Measurements from ENCODE around the gene INSR. TPM values are rescaled to one million over a fixed set of nuclear protein-coding genes. Genes with fewer than 3 reads are reported as not detected.

The INSR gene
- total and polyA plus RNA-seq, 2 donors (not counting 3 experiments of a cell fraction or from before 2014, with no cell fraction given): 4.9 to 19.5 TPM

GRCh38 chr19:7068599-7068998, 225.6 kb downstream of the INSR start:
- no TSS peak for BruUV-seq (replicated peaks)
- intact Hi-C loops (cut with micrococcal nuclease): no loop called here
- Histone ChIP-seq H3K4me3 (replicated peaks in 1 of 3; ENCODE audit: insufficient read depth in 1 of 3, low read depth in 1 of 3, low read length in 3 of 3) (no peak overlapping the region), H3K27ac (ENCODE audit: insufficient read depth, low read depth, low read length) (no peak overlapping the region), H3K9me1 (replicated peaks; ENCODE audit: control insufficient read depth, extremely low read depth, insufficient read depth, low read length) (no peaks in the 10 kb centered on the region), H3K4me1 (ENCODE audit: control insufficient read depth, extremely low read depth, insufficient read depth, low read length) (peaks cover 7% of the 10 kb centered on the region), H4K20me1 (replicated peaks; ENCODE audit: control insufficient read depth, extremely low read depth, insufficient read depth, low read length) (no peaks in the 10 kb centered on the region), H3K79me2 (ENCODE audit: control insufficient read depth, insufficient read depth, low read length) (peaks cover 9% of the 10 kb centered on the region), H3K27me3 (ENCODE audit: control insufficient read depth in 2 of 2, insufficient read depth in 2 of 2, low read length in 2 of 2) (no peaks in the 10 kb centered on the region), H3K4me2 (ENCODE audit: insufficient read depth, low read length) (peak overlapping the region; percentile 16), H3K9me3 (replicated peaks; ENCODE audit: control insufficient read depth, insufficient read depth, low read length) (no peaks in the 10 kb centered on the region), H3K9ac (replicated peaks; ENCODE audit: extremely low read depth, insufficient read depth, low read length) (no peak overlapping the region), H3K36me3 (ENCODE audit: control insufficient read depth in 2 of 2, extremely low read depth in 1 of 2, insufficient read depth in 2 of 2, low read length in 2 of 2) (peaks cover 6 to 8% of the 10 kb centered on the region in 2 experiments), H2AFZ (ENCODE audit: low read depth, low read length) (peak overlapping the region; percentile 70)
- FAIRE-seq (peak; percentile 55), DNase-seq (ENCODE audit: low read depth, low spot score) (no peak)
- dilution Hi-C loops (cut with MboI; ENCODE audit: extremely low pct_ligation_motif_present, low sequenced_read_pairs): no loop called here
- TF ChIP-seq CTCF (IDR thresholded peaks at IDR 0.05; ENCODE audit: extremely low read depth in 1 of 2, insufficient read depth in 1 of 2, low read depth in 1 of 2, low read length in 2 of 2) (no peak), POLR2A (IDR thresholded peaks at IDR 0.05; ENCODE audit: low read depth, low read length) (no peak), FOS (IDR thresholded peaks at IDR 0.05; ENCODE audit: borderline replicate concordance, insufficient read depth, low read length) (no peak), POLR2AphosphoS5 (IDR thresholded peaks at IDR 0.05; ENCODE audit: insufficient read depth, low read depth, low read length) (no peak), MYC (IDR thresholded peaks at IDR 0.05; ENCODE audit: low read depth, low read length) (no peak), GATA2 (IDR thresholded peaks at IDR 0.05; ENCODE audit: insufficient read depth, insufficient read length, low read depth, low read length) (no peak)
- POLR2A ChIA-PET: interaction anchor here (0.5 to 1.8 kb wide), 2 partner anchors 31 to 422 kb away, joined by 7 to 15 read pairs; no protein-coding TSS in a partner anchor
- CTCF ChIA-PET: interaction anchor here (1.0 to 1.2 kb wide), 2 partner anchors 31 to 34 kb away, joined by 6 to 7 read pairs; no protein-coding TSS in a partner anchor

- Histone ChIP-seq H3K9ac (replicated peaks; ENCODE audit: extremely low read depth, insufficient read depth, low read length) (no peak overlapping the region), H3K4me2 (ENCODE audit: insufficient read depth, low read length) (no peak overlapping the region), H3K79me2 (ENCODE audit: control insufficient read depth, insufficient read depth, low read length) (peaks cover 9% of the 10 kb centered on the region), H3K36me3 (ENCODE audit: control insufficient read depth in 2 of 2, extremely low read depth in 1 of 2, insufficient read depth in 2 of 2, low read length in 2 of 2) (peaks cover 2 to 6% of the 10 kb centered on the region in 2 experiments), H3K27ac (ENCODE audit: insufficient read depth, low read depth, low read length) (no peak overlapping the region), H3K9me3 (replicated peaks; ENCODE audit: control insufficient read depth, insufficient read depth, low read length) (no peaks in the 10 kb centered on the region), H3K4me3 (replicated peaks in 1 of 3; ENCODE audit: insufficient read depth in 1 of 3, low read depth in 1 of 3, low read length in 3 of 3) (no peak overlapping the region), H3K9me1 (replicated peaks; ENCODE audit: control insufficient read depth, extremely low read depth, insufficient read depth, low read length) (no peaks in the 10 kb centered on the region), H3K4me1 (ENCODE audit: control insufficient read depth, extremely low read depth, insufficient read depth, low read length) (peaks cover 7% of the 10 kb centered on the region), H2AFZ (ENCODE audit: low read depth, low read length) (no peak overlapping the region), H3K27me3 (ENCODE audit: control insufficient read depth in 2 of 2, insufficient read depth in 2 of 2, low read length in 2 of 2) (no peaks in the 10 kb centered on the region), H4K20me1 (replicated peaks; ENCODE audit: control insufficient read depth, extremely low read depth, insufficient read depth, low read length) (no peaks in the 10 kb centered on the region)
- intact Hi-C loops (cut with micrococcal nuclease): no loop called here
- dilution Hi-C loops (cut with MboI; ENCODE audit: extremely low pct_ligation_motif_present, low sequenced_read_pairs): no loop called here
- TF ChIP-seq CTCF (IDR thresholded peaks at IDR 0.05; ENCODE audit: extremely low read depth in 1 of 2, insufficient read depth in 1 of 2, low read depth in 1 of 2, low read length in 2 of 2): no peak
- no peak for TF ChIP-seq EZH2 (IDR thresholded peaks at IDR 0.05; ENCODE audit: borderline replicate concordance, low read depth, low read length, severe bottlenecking)
- TF ChIP-seq POLR2AphosphoS5 (IDR thresholded peaks at IDR 0.05; ENCODE audit: insufficient read depth, low read depth, low read length): no peak
- TF ChIP-seq GATA2 (IDR thresholded peaks at IDR 0.05; ENCODE audit: insufficient read depth, insufficient read length, low read depth, low read length): no peak
- TF ChIP-seq MAX (IDR thresholded peaks at IDR 0.05; ENCODE audit: insufficient read depth, insufficient read length): no peak
- no peak for TF ChIP-seq FOS (IDR thresholded peaks at IDR 0.05; ENCODE audit: borderline replicate concordance, insufficient read depth, low read length)
- no peak for TF ChIP-seq POLR2A (IDR thresholded peaks at IDR 0.05; ENCODE audit: low read depth, low read length)
- TF ChIP-seq JUN (IDR thresholded peaks at IDR 0.05; ENCODE audit: borderline replicate concordance, insufficient read depth, insufficient read length, low read depth): no peak
- TF ChIP-seq MYC (IDR thresholded peaks at IDR 0.05; ENCODE audit: low read depth, low read length): no peak
- ChIA-PET POLR2A (interaction anchor here (0.5 kb wide), 1 partner anchor 421 kb away, joined by 7 read pairs; no protein-coding TSS in a partner anchor), CTCF (no interaction called here)
- no peak for FAIRE-seq
- no peak for DNase-seq (ENCODE audit: low read depth, low spot score)
- BruUV-seq (replicated peaks): no TSS peak
Observed at GRCh38 chr19:7067716-7068115, 226.5 kb downstream of the INSR start.

Measured in endothelial cell of umbilical vein (primary cell).